Spleen (tissue), 7 donors: ENCODE measurements around the gene ZDHHC11B.
"Not testable (repeated sequence)": the region's sequence is repeated elsewhere in the genome, so short reads cannot be mapped to it uniquely, and the experiment has no call there.

Experiments used
- POLR2A ChIP-seq, 3 donors: fragments of 450-650 bp; IDR thresholded peaks; one replicate each; pipeline ENCODE4 v1.5.1; 2017; ENCODE audit warnings: antibody characterized with exemption in 3 of 3, mild to moderate bottlenecking in 1 of 3
- TF ChIP-seq, protein P1 (sequence below), 11 experiments: fragments of 200-600 bp in 7 of 11; fragments of 450-650 bp in 4 of 11; sonication (generic) in 4 of 11; IDR thresholded peaks in 8 of 11; conservative IDR thresholded peaks in 3 of 11; 1 replicate in 7 of 11; 2 replicates in 4 of 11; pipeline versions ENCODE4 v1.4.0 to v1.8.0; 2016 to 2021; ENCODE audit warnings: antibody characterized with exemption in 11 of 11, inconsistent platforms in 4 of 11, mild to moderate bottlenecking in 1 of 11
- donor health status: DM: no; HTN: no; CAD: no; lungs with moderate emphysema.
- donor health status: DM: no; HTN: no; CAD: no.
- donor health status: DM: no; HTN: no; CAD: no.

DNA sequence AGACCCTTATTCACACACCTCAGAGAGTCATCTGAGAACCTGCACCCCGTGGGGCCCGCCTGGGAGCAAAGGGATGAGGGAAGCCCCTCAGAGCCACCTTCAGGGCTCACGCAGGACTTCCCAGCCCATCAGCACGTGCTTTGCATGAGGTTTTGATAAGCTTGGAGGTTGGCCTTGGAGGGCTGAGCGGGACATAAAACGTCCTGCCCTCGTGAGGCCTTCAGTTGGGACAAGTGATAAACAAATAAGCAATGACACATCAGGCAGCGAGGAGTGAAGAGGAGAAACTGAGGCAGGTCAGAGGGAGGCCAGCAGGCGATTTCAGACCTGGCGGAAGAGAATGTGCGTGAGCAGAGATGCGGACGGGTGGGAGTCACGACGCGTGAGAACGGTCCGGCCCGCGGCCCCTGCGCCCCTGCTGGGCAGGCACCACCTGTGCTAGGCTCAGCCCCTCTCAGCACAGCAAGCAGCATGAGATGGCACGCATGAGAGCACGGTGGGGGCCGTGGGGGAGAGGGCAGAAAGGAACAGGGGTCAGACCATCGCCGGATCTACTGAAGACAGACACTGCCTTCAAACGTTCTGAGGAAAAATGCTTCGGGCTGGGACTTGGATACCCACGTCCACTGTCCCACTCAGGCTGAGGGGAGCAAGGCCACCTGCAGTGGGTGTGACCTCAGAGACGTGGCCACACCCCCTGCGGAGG lies 12.5 kb downstream of the ZDHHC11B start:
- TF ChIP-seq, protein P1, sequence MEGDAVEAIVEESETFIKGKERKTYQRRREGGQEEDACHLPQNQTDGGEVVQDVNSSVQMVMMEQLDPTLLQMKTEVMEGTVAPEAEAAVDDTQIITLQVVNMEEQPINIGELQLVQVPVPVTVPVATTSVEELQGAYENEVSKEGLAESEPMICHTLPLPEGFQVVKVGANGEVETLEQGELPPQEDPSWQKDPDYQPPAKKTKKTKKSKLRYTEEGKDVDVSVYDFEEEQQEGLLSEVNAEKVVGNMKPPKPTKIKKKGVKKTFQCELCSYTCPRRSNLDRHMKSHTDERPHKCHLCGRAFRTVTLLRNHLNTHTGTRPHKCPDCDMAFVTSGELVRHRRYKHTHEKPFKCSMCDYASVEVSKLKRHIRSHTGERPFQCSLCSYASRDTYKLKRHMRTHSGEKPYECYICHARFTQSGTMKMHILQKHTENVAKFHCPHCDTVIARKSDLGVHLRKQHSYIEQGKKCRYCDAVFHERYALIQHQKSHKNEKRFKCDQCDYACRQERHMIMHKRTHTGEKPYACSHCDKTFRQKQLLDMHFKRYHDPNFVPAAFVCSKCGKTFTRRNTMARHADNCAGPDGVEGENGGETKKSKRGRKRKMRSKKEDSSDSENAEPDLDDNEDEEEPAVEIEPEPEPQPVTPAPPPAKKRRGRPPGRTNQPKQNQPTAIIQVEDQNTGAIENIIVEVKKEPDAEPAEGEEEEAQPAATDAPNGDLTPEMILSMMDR (IDR thresholded peaks at IDR 0.05 in 8 of 11, conservative IDR thresholded peaks at IDR 0.05 in 3 of 11): not testable (repeated sequence)
- not testable (repeated sequence) for TF ChIP-seq POLR2A (IDR thresholded peaks at IDR 0.05)
